Measurements from ENCODE around the gene TNRC6A.
"Not testable (repeated sequence)": the region's sequence is repeated elsewhere in the genome, so short reads cannot be mapped to it uniquely, and the experiment has no call there.

TNRC6A gene

DNA sequence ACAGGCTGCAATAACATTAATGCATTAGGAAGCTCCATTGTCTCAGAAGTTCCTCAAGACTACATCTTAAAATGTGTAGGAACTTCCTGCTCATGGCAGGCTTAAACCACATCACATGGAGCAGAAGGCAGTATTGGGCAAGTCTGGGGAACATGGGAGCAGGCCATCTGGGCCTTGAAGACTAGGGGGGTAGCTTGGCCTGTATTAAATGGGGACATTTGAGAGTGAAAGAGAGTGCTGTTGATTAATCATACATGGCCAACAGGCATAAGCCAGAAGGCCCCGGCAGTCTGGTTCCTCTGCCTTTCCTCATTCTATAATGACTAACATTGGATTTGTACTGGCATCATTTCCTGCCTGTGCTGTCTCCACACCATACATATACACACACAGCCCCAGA lies 91.1 kb downstream of the TNRC6A start:
- no peak for FAIRE-seq

DNA sequence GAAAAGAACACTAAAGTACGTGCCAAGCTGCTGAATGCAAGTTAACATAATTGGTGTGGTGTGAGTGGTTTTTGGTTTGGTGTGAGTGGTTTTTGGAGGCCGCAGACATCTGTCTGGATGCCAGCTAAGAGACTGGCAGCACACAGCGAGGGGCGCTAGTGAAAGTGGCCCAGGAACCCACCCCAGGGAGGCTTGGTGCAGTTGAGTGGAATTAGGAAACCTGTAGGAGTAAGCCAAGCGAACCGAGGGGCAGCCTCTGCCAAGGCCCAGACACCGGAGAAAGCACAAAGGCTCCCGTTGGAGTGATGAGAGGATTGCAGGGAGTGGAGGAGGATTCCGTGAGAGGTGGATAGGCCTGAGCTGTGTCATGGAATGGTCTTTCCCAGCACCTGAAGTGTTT lies 91.7 kb downstream of the TNRC6A start:
- no peak for FAIRE-seq

DNA sequence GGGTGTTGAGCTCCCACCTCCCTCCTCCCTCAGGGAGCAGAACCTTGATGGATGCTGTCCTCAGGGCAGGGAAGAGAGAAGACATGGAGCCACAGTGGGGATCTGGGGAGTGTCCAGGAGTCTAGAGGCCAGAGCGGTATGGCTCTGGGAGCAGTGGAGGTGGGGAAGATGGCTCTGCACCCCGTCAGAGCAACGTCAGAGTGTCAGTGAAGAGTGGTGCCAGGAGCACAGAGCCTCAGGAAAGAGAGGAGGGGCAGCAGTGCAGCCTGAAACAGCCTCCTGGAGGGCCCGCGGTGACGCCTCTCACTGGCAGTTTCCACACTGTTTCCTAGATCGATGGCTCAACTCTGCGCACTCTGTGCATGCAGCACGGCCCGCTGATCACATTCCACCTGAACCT lies 93.1 kb downstream of the TNRC6A start:
- FAIRE-seq, result no peak

DNA sequence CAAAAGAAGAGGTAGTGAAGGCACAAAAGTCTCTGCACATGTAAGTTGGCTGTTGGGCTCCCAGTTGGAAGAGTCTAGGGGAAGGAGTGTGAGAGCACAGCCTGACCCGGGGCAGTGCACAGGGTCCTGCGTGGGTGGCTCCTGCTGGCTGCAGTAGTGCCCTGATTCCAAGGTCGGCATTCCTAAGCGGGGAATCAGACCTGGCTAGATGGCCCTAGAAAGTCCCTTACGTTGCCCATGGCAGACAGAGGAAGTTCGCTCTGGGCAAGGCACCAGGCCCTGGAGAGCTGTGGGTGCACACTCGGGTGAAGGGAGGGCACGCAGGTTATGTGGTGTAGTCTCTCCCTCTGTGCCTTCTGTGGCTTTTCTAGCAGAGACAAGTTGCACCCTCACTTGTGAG lies 93.5 kb downstream of the TNRC6A start:
- no peak for FAIRE-seq

DNA sequence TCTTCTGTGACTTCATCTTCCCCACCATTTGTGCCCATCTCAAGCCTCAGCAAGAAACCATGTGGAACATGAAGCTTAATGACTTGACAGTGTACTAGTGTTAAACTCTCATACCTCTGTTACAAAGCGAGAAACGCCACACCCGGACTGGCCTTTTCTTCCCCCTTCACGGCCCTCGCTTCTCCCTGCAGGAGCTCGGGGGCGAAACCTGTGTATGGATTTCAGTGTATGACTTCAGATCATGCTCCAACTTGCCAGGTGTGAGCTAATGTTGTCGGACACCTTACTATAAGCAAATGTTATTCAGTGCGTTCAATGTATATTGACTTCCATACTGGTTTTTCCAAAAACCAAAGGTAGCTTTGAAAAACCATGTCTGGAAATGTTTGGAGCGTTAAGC lies 96.2 kb downstream of the TNRC6A start:
- FAIRE-seq, result no peak

DNA sequence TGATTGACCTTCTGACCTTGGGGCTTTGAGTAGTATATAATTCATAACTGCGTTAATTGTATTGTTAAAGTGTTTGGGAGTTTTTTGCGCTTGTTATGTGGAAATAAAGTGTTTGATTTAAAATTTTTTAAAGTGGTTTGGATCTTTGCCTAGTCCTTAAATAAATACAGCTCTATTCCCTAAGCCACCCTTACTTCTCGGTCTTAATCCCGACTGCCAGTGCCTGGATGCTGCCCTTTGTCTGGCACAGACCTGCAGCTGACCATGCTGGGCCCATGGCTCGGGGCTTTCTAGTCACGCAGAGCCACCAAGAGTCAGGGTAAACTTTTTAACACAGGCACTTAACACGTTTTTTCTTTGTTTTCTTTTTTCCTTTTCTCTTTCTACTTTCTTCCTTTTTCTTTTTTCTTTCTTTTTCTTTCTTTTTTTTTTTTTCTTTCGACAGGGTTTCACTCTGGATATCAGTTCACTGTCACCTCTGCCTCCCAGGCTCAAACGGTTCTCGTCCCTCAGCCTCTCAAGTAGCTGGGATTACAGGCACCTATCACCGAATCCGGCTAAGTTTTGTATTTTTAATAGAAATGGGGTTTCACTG lies 96.7 kb downstream of the TNRC6A start:
- FAIRE-seq, result no peak

DNA sequence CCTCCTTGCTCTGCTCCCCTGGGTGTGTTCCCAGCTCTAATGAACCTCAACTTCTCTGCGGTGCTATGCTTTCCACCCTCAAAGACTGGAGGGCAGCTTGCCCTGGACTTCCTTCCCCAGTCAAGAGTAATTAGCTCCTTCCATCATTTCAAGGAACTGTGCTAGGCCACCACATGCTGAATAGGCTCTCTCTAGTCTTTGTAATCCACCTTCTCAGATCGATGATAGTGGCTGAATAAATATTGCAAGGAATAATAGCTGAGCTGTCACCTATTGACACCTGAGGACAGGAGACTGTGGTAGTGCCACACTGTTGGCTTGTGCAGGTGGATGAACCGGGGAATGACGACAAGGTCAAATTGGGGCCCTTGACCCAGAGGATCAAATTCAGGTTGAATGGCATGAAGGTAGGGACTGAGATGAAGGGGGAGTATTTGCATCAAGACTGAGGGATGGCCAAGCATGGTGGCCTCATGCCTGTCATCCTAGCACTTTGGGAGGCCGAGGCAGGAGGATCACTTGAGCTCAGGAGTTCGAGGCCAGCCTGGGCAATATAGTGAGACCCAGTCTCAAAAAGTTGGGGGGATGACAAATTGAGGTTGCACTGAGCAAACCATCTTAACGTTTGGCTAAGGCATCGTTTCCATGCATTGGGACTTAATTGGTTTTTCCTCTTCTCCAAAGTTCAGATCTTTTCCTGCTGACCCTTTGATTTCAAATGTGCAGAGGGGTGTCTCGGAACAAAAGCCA lies 97.5 kb downstream of the TNRC6A start:
- FAIRE-seq, result no peak

DNA sequence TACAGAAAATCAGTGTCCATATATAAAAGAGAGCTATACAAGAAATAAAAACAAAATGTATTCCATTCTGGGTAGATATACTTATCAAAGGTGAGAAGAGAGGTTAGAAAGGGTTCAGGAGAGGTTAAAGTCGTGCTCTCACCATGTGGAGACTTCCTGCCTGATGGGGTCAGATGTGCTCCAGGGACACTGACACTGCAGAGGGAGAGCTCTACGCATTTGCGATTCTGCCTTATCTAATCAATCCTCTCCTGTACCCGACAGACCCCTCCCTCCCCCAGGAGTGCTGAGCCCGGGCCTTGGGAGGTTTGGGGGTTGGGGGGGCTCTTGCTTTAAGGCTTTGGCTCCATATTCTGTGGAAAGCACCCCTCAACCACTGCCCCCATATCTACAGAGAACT lies 99.7 kb downstream of the TNRC6A start:
- no peak for FAIRE-seq

DNA sequence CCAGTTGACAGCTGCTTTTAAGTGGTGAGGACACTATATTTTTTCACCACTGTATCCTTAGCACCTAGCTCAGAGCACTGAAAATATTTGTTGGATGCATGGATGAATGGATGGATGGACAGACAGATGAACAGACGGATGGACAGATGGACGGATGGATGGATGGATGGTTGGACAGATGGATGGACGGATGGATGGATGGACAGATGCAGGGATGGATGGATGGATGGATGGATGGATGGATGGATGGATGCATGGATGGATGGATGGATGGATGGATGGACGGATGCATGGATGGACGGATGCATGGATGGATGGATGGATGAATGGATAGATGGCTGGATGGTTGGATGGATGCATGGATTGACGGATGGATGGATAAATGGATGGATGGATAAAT lies 103.9 kb downstream of the TNRC6A start:
- FAIRE-seq, result no peak

DNA sequence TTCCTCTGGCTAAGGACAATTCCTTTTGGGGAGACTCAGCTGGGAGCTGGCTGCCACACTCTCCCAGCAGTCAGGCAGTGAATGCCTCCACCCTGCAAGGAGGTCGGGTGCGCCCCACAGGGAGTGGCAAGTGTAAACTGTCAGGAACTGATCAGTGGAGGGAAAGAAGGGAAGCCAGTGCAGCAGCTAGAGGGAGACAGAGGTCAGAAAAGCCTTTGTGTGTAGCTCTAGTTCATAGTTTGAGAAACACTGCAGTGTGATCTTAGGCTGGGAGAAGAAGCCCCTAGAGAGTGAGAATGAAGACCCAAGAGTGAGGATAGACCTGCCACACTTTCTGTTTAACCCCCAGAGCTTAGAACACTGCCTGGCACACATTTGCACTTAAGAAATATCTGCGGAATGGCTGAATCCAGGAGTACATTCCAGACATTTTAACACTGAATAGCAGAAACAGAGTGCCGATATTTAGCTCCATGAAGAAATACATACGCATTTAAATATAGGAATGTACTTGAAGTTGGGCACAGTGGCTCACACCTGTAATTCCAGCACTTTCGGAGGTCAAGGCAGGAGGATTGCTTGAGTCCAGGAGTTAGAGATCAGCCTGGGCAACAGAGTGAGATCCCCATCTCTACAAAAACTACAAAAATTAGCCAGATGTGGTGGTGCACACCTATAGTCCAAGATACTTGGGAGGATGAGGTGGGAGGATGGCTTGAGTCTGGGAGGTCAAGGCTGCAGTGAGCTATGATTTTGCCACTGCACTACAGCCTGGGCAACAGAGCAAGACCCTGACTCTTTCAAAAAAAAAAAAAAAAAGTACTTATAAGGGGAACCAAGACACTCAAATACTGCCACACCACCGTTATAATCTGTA lies 105.2 kb downstream of the TNRC6A start:
- no peak for FAIRE-seq

DNA sequence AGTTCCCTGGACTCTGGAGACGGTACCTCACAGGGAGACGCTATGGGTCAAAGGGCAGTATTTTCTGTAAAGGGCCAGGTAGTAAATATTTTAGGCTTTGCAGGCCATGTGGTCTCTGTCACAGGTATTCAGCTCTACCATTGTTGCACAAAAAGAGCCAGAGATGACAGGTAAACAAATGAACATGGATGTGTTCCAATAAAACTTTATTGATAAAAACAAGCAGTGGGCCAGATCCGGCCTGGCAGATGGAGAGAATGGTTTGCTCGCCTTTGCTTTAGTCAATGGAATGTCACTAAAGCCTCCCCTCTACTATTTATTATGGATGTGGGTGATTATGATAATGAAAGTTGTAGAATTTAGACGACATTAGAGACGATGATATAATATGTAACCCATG lies 107.4 kb downstream of the TNRC6A start:
- FAIRE-seq, result no peak

DNA sequence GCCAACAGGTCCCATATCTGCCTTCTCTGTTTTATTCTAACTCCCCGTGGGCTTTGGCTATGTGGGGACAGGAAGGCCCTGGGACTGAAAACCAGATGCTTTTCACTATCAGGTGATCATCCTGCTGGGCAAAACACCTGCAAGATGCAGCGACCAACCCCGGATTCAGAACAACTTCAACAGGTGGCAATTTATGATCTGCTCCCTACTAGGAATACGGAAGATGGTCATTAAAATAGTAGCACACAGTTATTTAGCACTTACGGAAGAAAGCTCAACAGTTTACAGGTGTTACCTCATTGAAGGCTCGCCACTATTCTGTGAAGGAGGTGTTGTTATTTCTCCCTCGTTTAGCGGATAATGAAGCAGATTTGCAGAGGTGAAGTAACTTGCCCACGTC lies 108.5 kb downstream of the TNRC6A start:
- FAIRE-seq, result no peak

DNA sequence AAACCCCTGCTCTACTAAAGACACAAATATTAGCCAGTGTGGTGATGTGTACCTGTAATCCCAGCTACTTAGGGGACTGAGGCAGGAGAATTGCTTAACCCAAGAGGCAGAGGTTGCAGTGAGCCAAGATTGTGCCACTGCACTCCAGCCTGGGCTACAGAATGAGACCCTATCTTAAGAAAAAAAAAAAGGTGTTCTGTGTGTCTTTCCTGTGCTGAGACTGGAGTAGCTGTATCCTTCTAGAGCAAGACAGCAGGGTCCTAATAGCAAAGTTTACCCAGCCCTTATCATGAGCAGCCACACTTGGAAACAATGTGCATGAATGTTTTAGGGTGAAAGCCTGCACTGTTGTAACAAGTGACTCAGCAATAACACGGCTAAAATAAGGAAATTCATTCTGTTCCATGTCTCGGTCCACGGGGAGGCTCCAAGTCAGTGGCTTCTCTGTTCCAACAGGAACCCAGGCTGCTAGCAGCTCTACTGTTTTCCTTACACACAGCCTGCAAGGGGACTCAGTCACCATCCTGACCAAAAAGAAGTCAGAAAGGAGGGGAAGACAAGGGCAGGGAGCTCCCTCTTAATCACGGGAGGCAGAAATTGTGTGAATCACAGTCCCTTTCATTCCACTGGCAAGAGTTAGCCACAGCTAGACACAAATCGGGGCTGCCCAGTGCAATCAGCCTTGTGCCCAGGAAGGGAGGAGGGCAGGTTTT lies 109.3 kb downstream of the TNRC6A start:
- FAIRE-seq, result no peak

DNA sequence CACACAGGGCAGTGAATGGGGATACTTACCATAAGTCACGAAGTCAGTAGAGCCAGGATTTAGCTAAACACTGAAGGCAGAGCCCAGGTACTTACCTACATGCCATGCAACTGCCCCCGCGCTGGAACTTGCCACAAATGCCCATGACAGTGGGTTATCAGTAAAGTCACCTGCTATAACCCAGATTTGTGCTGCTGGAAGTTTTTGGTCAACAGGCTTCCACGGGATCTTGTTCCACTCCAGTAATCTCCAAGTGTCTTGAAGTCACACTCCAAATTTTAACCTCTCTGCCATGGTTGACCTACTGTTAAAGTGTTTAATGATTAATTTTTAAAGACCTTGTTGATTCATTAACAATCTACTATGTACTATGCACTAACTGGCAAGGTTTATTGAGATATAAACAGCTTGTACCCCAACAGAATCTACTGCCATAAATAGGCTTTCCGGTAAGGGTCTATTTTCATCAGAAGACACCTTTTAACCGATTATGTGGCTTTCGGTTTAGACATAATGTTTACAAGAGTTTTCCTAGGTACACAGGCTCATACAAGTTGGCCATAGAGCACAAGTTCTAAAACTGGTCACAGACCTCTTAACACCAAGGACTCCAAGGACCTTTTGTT lies 110.0 kb downstream of the TNRC6A start:
- no peak for FAIRE-seq

DNA sequence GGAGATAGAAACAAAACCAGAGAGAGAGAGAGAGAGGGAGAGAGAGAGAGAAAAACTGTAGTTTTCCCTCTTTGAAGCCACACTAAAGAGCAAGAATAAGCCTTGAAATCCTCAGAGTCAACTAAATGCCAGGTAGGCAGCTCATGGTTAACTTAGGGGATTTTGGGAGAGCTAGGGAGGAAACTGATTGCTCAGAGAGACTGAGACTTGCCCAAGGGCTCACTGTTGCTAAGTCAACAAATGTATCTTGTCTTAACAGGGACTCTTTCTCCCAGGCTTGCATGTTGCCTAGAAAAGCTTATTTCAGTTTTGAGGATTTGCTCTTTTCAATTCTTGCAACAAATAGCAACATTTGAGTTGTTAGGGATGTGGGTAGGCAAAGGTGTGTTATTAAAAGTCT lies 111.8 kb downstream of the TNRC6A start:
- FAIRE-seq, result no peak

DNA sequence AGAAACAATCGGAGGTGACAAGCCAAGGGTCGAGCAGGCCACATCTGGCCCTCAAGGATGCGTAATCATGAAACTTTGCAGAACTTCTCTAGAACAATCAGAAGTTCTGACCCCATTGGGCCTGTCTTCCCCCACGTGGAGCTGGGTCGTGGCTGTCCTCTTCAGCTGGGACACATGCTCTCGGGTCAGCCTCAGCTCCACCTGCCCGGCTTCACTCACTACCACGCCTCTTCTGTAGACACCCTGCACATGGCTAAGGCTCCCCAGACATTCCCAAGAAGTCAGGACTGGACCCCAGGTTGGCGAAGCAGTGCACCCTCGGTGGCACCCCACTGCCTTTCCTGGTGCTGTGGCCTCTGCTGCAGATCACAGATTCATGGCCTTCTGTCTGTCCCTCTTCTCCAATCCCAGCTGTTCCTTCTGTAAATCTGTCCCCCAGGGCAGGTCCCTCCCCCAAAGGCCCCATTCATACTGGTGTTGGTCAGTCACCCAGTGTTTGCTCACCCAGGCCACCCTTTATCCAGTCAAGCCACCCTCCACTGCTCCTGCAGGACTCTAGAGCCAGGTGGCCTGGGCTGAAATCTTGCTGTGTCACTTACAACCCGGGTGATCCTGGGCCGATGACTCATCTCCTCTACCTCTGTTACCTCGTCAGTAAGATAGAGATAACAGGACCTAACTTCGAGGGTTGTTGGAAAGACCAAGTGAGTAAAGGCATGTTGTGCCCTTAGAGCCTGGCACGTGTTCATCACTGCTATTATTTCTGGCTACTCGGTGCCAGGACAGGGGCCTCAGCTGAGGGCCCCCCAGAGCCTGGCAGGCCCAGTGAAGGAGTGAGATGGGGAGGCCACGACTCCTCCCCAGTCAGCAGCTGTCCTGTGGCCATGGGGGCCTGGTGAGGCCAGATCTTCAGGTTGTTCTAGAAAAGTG lies 114.9 kb downstream of the TNRC6A start:
- no peak for FAIRE-seq

DNA sequence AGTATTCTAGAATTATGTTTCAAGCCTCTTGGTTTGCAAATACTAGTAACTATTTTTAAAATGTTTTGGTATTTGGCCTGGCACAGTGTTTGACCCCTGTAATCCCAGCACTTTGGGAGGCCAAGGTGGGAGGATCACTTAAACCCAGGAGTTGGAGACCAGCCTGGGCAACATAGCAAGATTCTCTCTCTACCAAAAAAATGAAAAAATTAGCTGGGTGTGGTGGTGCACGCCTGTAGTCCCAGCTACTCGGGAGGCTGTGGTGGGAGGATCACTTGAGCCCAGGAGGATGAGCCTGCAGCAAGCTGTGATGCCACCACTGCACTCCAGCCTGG lies 115.5 kb downstream of the TNRC6A start:
- not testable (repeated sequence) for FAIRE-seq

DNA sequence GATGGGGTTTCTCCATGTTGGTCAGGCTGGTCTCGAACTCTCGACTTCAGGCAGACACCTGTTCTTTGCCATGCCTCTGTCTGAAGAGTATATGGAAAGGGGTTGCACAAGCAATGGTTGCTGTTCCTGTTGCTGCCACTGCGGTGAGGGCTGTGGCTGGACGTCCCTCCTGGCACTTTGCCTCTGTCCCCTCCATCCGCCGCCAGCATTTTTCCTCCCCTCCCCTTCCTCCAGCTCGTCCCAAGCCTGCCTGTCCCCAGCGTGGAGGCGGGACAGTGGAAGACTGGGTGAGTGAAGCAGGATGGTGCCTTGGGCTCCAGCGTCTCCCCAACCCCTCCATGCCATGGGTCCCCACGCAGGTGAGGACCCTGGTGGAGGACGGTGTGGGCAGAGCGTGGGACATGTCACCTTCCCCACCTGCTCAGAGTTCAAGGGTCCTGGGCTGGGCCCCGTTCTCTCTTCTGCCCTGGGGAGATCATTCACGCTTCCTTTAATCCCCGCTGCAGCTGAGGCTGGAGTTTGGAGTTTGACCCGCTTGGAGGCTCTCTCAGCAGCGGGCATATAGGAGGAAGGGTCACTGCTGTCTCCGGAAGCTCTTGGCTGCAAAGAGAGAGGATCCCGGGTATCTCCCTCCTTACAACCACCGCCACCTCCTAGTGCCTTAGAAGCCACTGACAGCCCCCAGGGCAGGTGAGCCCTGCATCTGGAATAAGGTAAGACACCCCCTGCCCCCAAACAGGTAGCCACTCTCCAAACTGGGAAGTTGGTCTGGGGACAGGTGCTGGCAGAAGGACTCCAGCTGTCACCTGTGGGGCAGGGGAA lies 116.5 kb downstream of the TNRC6A start, which contains the start of gene SLC5A11:
Gene SLC5A11 (plus strand): TSS at position 238 of the 822 bp plus-strand sequence. CDS start 12,681 bp downstream, outside the sequence.
- FAIRE-seq, result no peak

DNA sequence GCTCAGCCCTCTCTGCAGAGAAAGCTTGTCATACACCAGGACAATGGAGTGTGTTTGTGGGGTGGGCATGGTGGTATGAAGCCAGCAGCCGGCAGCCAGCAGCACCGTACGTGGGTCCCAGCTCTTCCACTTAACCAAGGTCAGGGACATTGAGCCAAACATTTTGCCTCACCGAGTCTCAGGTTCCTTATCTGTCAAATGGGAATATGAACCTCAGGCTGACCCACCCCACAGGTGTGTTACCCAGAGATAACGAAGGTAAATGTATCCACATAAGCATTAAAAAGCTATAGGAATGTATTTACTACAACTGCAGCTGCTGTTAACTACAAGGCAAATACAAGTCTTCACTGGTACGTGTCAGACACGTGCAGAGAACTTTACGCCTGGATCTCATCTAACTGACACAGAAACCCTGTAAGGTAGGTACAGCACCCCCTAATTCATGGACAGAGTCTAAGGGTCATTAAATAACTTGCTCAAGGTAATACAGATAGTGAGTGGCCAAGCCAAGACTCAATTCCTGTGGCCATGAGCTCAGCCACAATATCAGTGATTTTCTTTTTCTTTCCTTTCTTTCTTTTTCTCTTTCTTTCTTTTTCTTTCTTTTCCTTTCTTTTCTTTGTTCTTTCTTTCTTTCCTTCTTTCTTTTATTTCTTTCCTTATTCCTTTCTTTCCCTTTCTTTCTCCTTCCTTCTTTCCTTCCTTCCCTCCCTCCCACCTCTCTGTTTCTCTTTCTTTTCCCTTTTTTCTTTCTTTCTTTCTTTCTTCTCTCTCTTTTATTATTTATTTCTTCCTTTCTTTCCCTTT lies 117.3 kb downstream of the TNRC6A start:
- no peak for FAIRE-seq

DNA sequence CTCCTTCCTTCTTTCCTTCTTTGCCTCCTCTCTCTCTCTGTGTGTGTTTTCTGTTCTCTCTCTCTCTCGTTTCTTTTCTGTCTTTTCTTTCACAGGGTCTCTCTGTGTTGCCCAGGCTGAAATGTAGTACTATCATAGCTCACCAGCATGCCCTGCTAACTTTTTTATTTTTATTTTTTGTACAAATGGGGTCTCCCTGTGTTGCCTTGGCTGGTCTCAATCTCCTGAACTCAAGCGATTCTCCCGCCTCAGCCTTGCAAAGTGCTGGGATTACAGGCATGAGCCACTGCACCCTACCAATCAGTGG lies 117.9 kb downstream of the TNRC6A start:
- no peak for FAIRE-seq

All from G401.6 (cell line).